HCT116 (cell line): ENCODE measurements around the gene TNS3.

Experiments
- POLR2A ChIP-seq: IDR thresholded peaks from 2 replicates; pipeline ENCODE4 v1.7.0; 2011; ENCODE audit warnings: borderline replicate concordance; ENCODE audit not compliant: insufficient read depth, insufficient read length; ENCODE audit errors: extremely low read depth
- POLR2AphosphoS5 ChIP-seq: IDR thresholded peaks from 2 replicates; pipeline ENCODE4 v1.6.1; 2011; ENCODE audit warnings: mild to moderate bottlenecking, low read depth, low read length, moderate library complexity
- REST ChIP-seq: IDR thresholded peaks from 2 replicates; pipeline ENCODE4 v1.6.1; 2012; ENCODE audit warnings: low read depth
- SIN3A ChIP-seq: IDR thresholded peaks from 2 replicates; pipeline ENCODE4 v1.6.1; 2012; ENCODE audit warnings: low read depth
- TF ChIP-seq, protein P1 (sequence below), 3 experiments: fragments of 200-600 bp in 1 of 3; sonication (generic) in 1 of 3; IDR thresholded peaks in 2 of 3; conservative IDR thresholded peaks in 1 of 3; 2 replicates each; pipeline ENCODE4 v1.5.1; 2012 to 2017; ENCODE audit warnings: low read depth in 2 of 3, low read length in 2 of 3, antibody characterized with exemption in 1 of 3, borderline replicate concordance in 1 of 3, control low read depth in 1 of 3, mild to moderate bottlenecking in 1 of 3, mixed read lengths in 1 of 3, mixed run types in 1 of 3, moderate library complexity in 1 of 3; ENCODE audit not compliant: insufficient read depth in 1 of 3

DNA sequence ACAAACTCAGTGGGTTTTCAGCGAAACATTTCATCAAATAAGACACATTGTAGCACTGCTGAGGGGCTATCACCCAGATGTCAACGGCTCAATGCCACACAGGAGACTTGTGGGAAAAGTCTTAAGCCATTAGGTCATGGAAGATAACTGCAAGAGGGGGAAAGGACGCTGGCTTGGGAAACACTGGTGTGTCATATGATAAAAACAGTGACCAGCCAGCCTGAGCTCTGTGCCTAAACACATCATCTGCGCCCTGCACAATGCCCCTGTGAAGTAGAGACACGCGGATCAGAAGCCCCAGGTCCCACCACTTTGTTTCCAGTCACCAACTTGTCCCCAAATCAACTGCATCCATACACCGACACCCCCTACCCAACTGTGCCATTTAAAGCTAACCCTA is 116.7 kb downstream of the TNS3 start:
- TF ChIP-seq SIN3A: no peak
- TF ChIP-seq, protein P1, sequence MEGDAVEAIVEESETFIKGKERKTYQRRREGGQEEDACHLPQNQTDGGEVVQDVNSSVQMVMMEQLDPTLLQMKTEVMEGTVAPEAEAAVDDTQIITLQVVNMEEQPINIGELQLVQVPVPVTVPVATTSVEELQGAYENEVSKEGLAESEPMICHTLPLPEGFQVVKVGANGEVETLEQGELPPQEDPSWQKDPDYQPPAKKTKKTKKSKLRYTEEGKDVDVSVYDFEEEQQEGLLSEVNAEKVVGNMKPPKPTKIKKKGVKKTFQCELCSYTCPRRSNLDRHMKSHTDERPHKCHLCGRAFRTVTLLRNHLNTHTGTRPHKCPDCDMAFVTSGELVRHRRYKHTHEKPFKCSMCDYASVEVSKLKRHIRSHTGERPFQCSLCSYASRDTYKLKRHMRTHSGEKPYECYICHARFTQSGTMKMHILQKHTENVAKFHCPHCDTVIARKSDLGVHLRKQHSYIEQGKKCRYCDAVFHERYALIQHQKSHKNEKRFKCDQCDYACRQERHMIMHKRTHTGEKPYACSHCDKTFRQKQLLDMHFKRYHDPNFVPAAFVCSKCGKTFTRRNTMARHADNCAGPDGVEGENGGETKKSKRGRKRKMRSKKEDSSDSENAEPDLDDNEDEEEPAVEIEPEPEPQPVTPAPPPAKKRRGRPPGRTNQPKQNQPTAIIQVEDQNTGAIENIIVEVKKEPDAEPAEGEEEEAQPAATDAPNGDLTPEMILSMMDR (IDR thresholded peaks at IDR 0.05 in 2 of 3, conservative IDR thresholded peaks at IDR 0.05 in 1 of 3; ENCODE audit: borderline replicate concordance in 1 of 3, insufficient read depth in 1 of 3, low read depth in 2 of 3, low read length in 2 of 3): no peak
- TF ChIP-seq REST: no peak
- no peak for TF ChIP-seq POLR2A
- no peak for TF ChIP-seq POLR2AphosphoS5
